Right atrium auricular region (tissue), 2 donors: ENCODE measurements around the gene FAM120AOS. TPM values are rescaled to one million over a fixed set of nuclear protein-coding genes. Genes with fewer than 3 reads are reported as not detected.

Experiments used
- DNase-seq: peaks from one replicate; pipeline ENCODE4 v3.0.0-alpha.2; 2019; ENCODE audit warnings: low spot score
- H3K27ac ChIP-seq, 2 donors: fragments of 200-600 bp; sonication (generic); 1 replicate in 1 of 2; 2 replicates in 1 of 2; pipeline ENCODE4 v1.5.1; 2016 to 2019
- H3K27me3 ChIP-seq, 2 donors: fragments of 200-600 bp; sonication (generic); one replicate each; pipeline versions ENCODE4 v1.5.1 to v1.6.0; 2017 to 2019
- H3K36me3 ChIP-seq: fragments of 200-600 bp; sonication (generic); one replicate; pipeline ENCODE4 v1.5.1; 2016
- H3K4me1 ChIP-seq, 2 donors: fragments of 200-600 bp; sonication (generic); one replicate each; pipeline versions ENCODE4 v1.5.1 to v1.6.0; 2017 to 2019
- H3K4me3 ChIP-seq, 2 donors: fragments of 200-600 bp; sonication (generic); 1 replicate in 1 of 2; 2 replicates in 1 of 2; pipeline ENCODE4 v1.5.1; 2017 to 2019; ENCODE audit warnings: mild to moderate bottlenecking in 1 of 2, moderate library complexity in 1 of 2
- H3K9me3 ChIP-seq, 2 donors: fragments of 200-600 bp; sonication (generic); one replicate each; pipeline ENCODE4 v1.5.1; 2019
- CTCF ChIP-seq, 2 donors: fragments of 200-600 bp; sonication (generic); IDR thresholded peaks; one replicate each; pipeline ENCODE4 v1.5.1; 2019; ENCODE audit warnings: antibody characterized with exemption in 2 of 2
- total RNA-seq, 2 donors: library from RNA; depleted of rRNA; stranded (reverse); fragments of >200 nt; gene quantifications; one replicate each; pipeline ENCODE4 v1.1.0, GENCODE V29; 2016

Gene FAM120AOS
- total RNA-seq, 2 donors from 2014 or later, result 32.4 to 47.0 TPM

DNA sequence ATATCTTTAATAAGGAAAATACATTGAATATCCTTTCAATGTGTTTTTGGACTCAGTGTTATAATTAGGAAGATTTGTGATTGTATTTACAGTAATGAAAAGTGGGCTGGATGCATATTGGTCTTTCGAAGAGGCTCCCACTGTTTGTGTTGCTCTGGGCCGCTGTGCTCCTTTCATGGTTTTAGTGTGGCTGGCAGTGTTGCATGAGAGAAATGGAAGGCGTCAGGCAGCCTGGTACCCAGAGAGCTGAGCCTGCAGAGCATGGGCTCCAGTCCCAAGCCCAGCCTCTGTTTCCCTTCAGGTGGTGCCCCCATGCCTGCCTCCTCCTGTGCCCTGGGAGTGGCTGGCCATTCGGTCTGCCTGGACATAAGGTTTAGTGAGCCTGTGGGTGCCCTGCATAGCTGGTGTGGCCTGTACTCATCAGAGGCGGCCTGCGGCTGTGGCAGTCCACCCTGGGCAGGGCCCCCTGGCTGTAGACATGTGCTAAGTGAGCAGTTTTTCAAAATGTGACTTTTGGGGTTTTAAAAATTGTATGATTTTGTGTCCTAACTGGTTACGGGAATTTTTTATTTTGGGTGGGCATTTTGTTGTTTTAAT lies 27.4 kb upstream of the FAM120AOS start:
- DNase-seq, result no peak
- Histone ChIP-seq H3K4me3 (no peak overlapping the region), H3K27me3 (no peaks in the 10 kb centered on the region), H3K27ac (no peak overlapping the region), H3K4me1 (peaks cover 0 to 47% of the 10 kb centered on the region in 2 donors), H3K36me3 (peaks cover 18% of the 10 kb centered on the region), H3K9me3 (no peaks in the 10 kb centered on the region)
- peak in 1 of 2 donors; percentile 47 for TF ChIP-seq CTCF (IDR thresholded peaks at IDR 0.05)

DNA sequence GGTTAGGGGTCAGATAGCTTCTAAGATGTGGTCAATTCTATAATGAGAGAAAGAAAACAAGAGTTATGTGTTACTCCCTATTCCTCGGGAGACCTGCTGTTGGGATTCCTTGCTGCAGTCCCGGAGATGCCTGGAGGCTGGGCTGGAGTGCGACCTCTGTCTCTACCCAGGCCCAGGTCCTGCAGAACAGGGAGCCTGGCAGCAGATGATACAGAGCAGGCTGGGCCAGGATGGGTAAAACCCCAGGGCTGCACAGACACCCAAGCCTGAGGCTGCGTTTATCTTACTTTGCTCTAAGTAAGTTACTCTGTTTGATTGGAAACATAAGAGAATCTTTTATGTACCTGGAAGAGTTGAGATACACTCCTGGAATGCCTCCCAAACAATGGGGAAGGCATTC lies 26.9 kb upstream of the FAM120AOS start:
- Histone ChIP-seq H3K4me1 (peaks cover 0 to 46% of the 10 kb centered on the region in 2 donors), H3K27me3 (no peaks in the 10 kb centered on the region), H3K9me3 (no peaks in the 10 kb centered on the region), H3K27ac (no peak overlapping the region), H3K4me3 (no peak overlapping the region), H3K36me3 (peaks cover 18% of the 10 kb centered on the region)
- TF ChIP-seq CTCF (IDR thresholded peaks at IDR 0.05), result no peak
- DNase-seq, result no peak

DNA sequence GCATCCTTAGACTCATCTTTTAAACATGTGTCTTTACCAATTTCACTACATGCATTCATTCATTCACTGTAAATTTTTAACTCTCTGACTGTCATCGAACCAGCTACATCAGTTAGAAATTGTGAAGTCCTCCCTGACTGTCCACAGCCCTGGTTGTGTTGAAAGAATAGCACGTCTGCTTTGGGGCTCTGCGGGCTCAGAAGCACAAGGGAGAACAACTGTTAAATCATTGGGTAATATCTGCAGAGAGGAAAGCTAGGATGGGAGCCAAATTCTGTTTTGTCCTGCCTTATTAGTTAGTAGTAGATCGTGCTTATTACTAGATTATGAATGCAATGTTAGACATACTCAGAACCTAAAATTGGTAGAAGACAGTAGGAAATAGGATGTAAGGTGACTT lies 26.3 kb upstream of the FAM120AOS start:
- no peak for DNase-seq
- Histone ChIP-seq H3K36me3 (peaks cover 14% of the 10 kb centered on the region), H3K4me3 (no peak overlapping the region), H3K27me3 (no peaks in the 10 kb centered on the region), H3K4me1 (peaks cover 0 to 44% of the 10 kb centered on the region in 2 donors), H3K9me3 (no peaks in the 10 kb centered on the region), H3K27ac (no peak overlapping the region)
- no peak for TF ChIP-seq CTCF (IDR thresholded peaks at IDR 0.05)

- H3K27ac ChIP-seq, result no peak overlapping the region
- H3K9me3 ChIP-seq, result no peaks in the 10 kb centered on the region
- H3K4me1 ChIP-seq, result peaks cover 0 to 31% of the 10 kb centered on the region in 2 donors
- H3K4me3 ChIP-seq, result no peak overlapping the region
- H3K36me3 ChIP-seq, result peaks cover 7% of the 10 kb centered on the region
- DNase-seq, result no peak
- no peak for TF ChIP-seq CTCF (IDR thresholded peaks at IDR 0.05)
- H3K27me3 ChIP-seq, result no peaks in the 10 kb centered on the region
These were observed 24.0 kb upstream of the FAM120AOS start for GRCh38 chr9:93477397-93477796.

GRCh38 chr9:93476924-93477323 lies 23.5 kb upstream of the FAM120AOS start:
- TF ChIP-seq CTCF (IDR thresholded peaks at IDR 0.05), result no peak
- Histone ChIP-seq H3K4me3 (no peak overlapping the region), H3K4me1 (peaks cover 0 to 34% of the 10 kb centered on the region in 2 donors), H3K27ac (no peak overlapping the region), H3K36me3 (peaks cover 7% of the 10 kb centered on the region), H3K9me3 (no peaks in the 10 kb centered on the region), H3K27me3 (no peaks in the 10 kb centered on the region)
- no peak for DNase-seq

- H3K4me3 ChIP-seq, result no peak overlapping the region
- DNase-seq, result no peak
- H3K27me3 ChIP-seq, result no peaks in the 10 kb centered on the region
- H3K4me1 ChIP-seq, result peaks cover 0 to 36% of the 10 kb centered on the region in 2 donors
- H3K36me3 ChIP-seq, result peaks cover 7% of the 10 kb centered on the region
- H3K27ac ChIP-seq, result no peak overlapping the region
- no peak for TF ChIP-seq CTCF (IDR thresholded peaks at IDR 0.05)
- H3K9me3 ChIP-seq, result no peaks in the 10 kb centered on the region
These were observed 22.5 kb upstream of the FAM120AOS start for GRCh38 chr9:93475856-93476255.
